Endothelial cell of umbilical vein (primary cell): ENCODE results near the gene IGF2R. TPM values are rescaled to one million over a fixed set of nuclear protein-coding genes. Genes with fewer than 3 reads are reported as not detected.

Experiments
- BruUV-seq: library from RNA; stranded (reverse); fragments of 400-500 nt; replicated peaks from 2 replicates; lab custom pipeline; 2021; lab: Mats Ljungman, UMichigan
- CTCF ChIA-PET: fragments of 300-600, 350-600 bp; sonication (Branson Sonifier 250); formaldehyde crosslinking; loops from one replicate; lab custom pipeline; 2021; ENCODE audit warnings: antibody characterized with exemption, inconsistent platforms; lab: Charles Lee
- POLR2A ChIA-PET: fragments of 300-600, 350-600 bp; sonication (Branson Sonifier 250); formaldehyde crosslinking; loops from one replicate; lab custom pipeline; 2021; ENCODE audit warnings: antibody characterized with exemption, inconsistent platforms; lab: Charles Lee
- DNase-seq: peaks from one replicate; pipeline ENCODE4 v3.0.0-alpha.2; 2011; ENCODE audit warnings: low read depth, low spot score
- FAIRE-seq: peaks from 2 replicates; lab custom pipeline; 2011; peaks lifted over from hg19 to GRCh38; lab: Jason Lieb, UNC
- H2AFZ ChIP-seq: 2 replicates; pipeline ENCODE4 v1.6.0; 2012; ENCODE audit warnings: low read depth, low read length, control low read depth, inconsistent platforms
- H3K27ac ChIP-seq: 2 replicates; pipeline ENCODE4 v1.5.1; 2011; ENCODE audit warnings: low read depth, mild to moderate bottlenecking, control low read depth, low read length, moderate library complexity; ENCODE audit not compliant: insufficient read depth
- H3K27me3 ChIP-seq, 2 experiments: 2 replicates each; pipeline versions ENCODE4 v1.6.0 to v1.6.1; 2011; ENCODE audit warnings: low read length in 2 of 2, mixed read lengths in 1 of 2; ENCODE audit not compliant: control insufficient read depth in 2 of 2, insufficient read depth in 2 of 2
- H3K36me3 ChIP-seq, 2 experiments: 2 replicates in 1 of 2; 3 replicates in 1 of 2; pipeline ENCODE4 v1.5.1; 2011; ENCODE audit warnings: low read length in 2 of 2, mild to moderate bottlenecking in 1 of 2, moderate library complexity in 1 of 2; ENCODE audit not compliant: control insufficient read depth in 2 of 2, insufficient read depth in 2 of 2; ENCODE audit errors: extremely low read depth in 1 of 2
- H3K4me1 ChIP-seq: 3 replicates; pipeline ENCODE4 v1.5.1; 2011; ENCODE audit warnings: mild to moderate bottlenecking, low read length; ENCODE audit not compliant: control insufficient read depth, insufficient read depth; ENCODE audit errors: extremely low read depth
- H3K4me2 ChIP-seq: 2 replicates; pipeline ENCODE4 v1.6.1; 2011; ENCODE audit warnings: low read length, control low read depth, mixed read lengths; ENCODE audit not compliant: insufficient read depth
- H3K4me3 ChIP-seq, 3 experiments: fragments of 200-600 bp in 1 of 3; sonication (generic), shearing (Covaris generic) in 1 of 3; replicated peaks in 1 of 3; 2 replicates each; pipeline ENCODE4 v1.5.1; 2011 to 2016; ENCODE audit warnings: control low read depth in 3 of 3, low read length in 3 of 3, mild to moderate bottlenecking in 2 of 3, inconsistent platforms in 1 of 3, low read depth in 1 of 3, moderate library complexity in 1 of 3; ENCODE audit not compliant: insufficient read depth in 1 of 3
- H3K79me2 ChIP-seq: 2 replicates; pipeline ENCODE4 v1.6.0; 2012; ENCODE audit warnings: low read length, inconsistent platforms; ENCODE audit not compliant: control insufficient read depth, insufficient read depth
- H3K9ac ChIP-seq: replicated peaks from 2 replicates; pipeline ENCODE3; 2011; ENCODE audit warnings: low read length, control low read depth; ENCODE audit not compliant: insufficient read depth; ENCODE audit errors: extremely low read depth
- H3K9me1 ChIP-seq: replicated peaks from 3 replicates; pipeline ENCODE4 v1.6.0; 2011; ENCODE audit warnings: mild to moderate bottlenecking, low read length; ENCODE audit not compliant: control insufficient read depth, insufficient read depth; ENCODE audit errors: extremely low read depth
- H3K9me3 ChIP-seq: replicated peaks from 2 replicates; pipeline ENCODE4 v1.5.1; 2012; ENCODE audit warnings: low read length, inconsistent platforms; ENCODE audit not compliant: control insufficient read depth, insufficient read depth
- H4K20me1 ChIP-seq: replicated peaks from 2 replicates; pipeline ENCODE3; 2011; ENCODE audit warnings: mild to moderate bottlenecking, low read length; ENCODE audit not compliant: control insufficient read depth, insufficient read depth; ENCODE audit errors: extremely low read depth
- CTCF ChIP-seq, 2 donors: IDR thresholded peaks; 1 replicate in 1 of 2; 2 replicates in 1 of 2; pipeline ENCODE4 v1.5.1; 2011; ENCODE audit warnings: low read length in 2 of 2, mild to moderate bottlenecking in 2 of 2, moderate library complexity in 2 of 2, control low read depth in 1 of 2, inconsistent platforms in 1 of 2, low read depth in 1 of 2; ENCODE audit not compliant: insufficient read depth in 1 of 2; ENCODE audit errors: extremely low read depth in 1 of 2
- EZH2 ChIP-seq: IDR thresholded peaks from 2 replicates; pipeline ENCODE4 v1.6.1; 2012; ENCODE audit warnings: borderline replicate concordance, low read depth, mild to moderate bottlenecking, moderate library complexity, low read length, inconsistent platforms; ENCODE audit not compliant: severe bottlenecking
- FOS ChIP-seq: IDR thresholded peaks from 2 replicates; pipeline ENCODE4 v1.6.1; 2011; ENCODE audit warnings: mild to moderate bottlenecking, low read length, moderate library complexity, borderline replicate concordance; ENCODE audit not compliant: insufficient read depth
- GATA2 ChIP-seq: IDR thresholded peaks from 2 replicates; pipeline ENCODE4 v1.7.0; 2011; ENCODE audit warnings: low read depth, mild to moderate bottlenecking, moderate library complexity, mixed read lengths, low read length; ENCODE audit not compliant: insufficient read length, insufficient read depth
- JUN ChIP-seq: IDR thresholded peaks from 2 replicates; pipeline ENCODE4 v1.6.1; 2011; ENCODE audit warnings: borderline replicate concordance, low read depth; ENCODE audit not compliant: insufficient read length, insufficient read depth
- MAX ChIP-seq: IDR thresholded peaks from 2 replicates; pipeline ENCODE4 v1.6.1; 2011; ENCODE audit not compliant: insufficient read depth, insufficient read length
- MYC ChIP-seq: IDR thresholded peaks from one replicate; pipeline ENCODE4 v1.6.1; 2011; ENCODE audit warnings: mild to moderate bottlenecking, low read depth, low read length
- POLR2A ChIP-seq: IDR thresholded peaks from 2 replicates; pipeline ENCODE4 v1.6.1; 2012; ENCODE audit warnings: low read depth, mild to moderate bottlenecking, control low read depth, low read length
- POLR2AphosphoS5 ChIP-seq: IDR thresholded peaks from 2 replicates; pipeline ENCODE4 v1.6.1; 2012; ENCODE audit warnings: low read depth, mild to moderate bottlenecking, control low read depth, low read length, moderate library complexity; ENCODE audit not compliant: insufficient read depth
- dilution Hi-C: fragments of 300-500 bp; cut with MboI; formaldehyde crosslinking; loops from one replicate; pipeline ENCODE4 v1.15.0; 2019; ENCODE audit warnings: low sequenced_read_pairs; ENCODE audit not compliant: extremely low pct_ligation_motif_present
- intact Hi-C: fragments of 100-400 bp; cut with micrococcal nuclease; formaldehyde crosslinking; loops from one replicate; pipeline ENCODE4 v1.10.0; 2022
- polyA plus RNA-seq, 4 experiments: library from polyadenylated mRNA; depleted of rRNA in 3 of 4; stranded (reverse) in 3 of 4; unstranded in 1 of 4; fragments of >200 nt; gene quantifications; 2 replicates each; pipeline versions ENCODE4 v1.2.1 to v1.2.3, GENCODE V29; 2011 to 2012; ENCODE audit warnings: missing spikeins in 1 of 4
- total RNA-seq: library from RNA; stranded (reverse); gene quantifications from 2 replicates; pipeline ENCODE4 v1.2.3, GENCODE V29; 2021

Gene IGF2R
- total and polyA plus RNA-seq, 2 donors (not counting 3 experiments of a cell fraction or from before 2014, with no cell fraction given), result 16.3 to 60.2 TPM

GRCh38 chr6:160095146-160095845, 126.4 kb downstream of the IGF2R start:
- no peaks in the 10 kb centered on the region for H3K9me3 ChIP-seq
- intact Hi-C loops, result no loop called here
- no peaks in the 10 kb centered on the region for H3K27me3 ChIP-seq
- dilution Hi-C loops, result no loop called here
- no peak overlapping the region for H3K4me3 ChIP-seq
- TF ChIP-seq GATA2, result no peak
- TF ChIP-seq CTCF (IDR thresholded peaks at IDR 0.05; ENCODE audit: extremely low read depth in 1 of 2, insufficient read depth in 1 of 2, low read depth in 1 of 2, low read length in 2 of 2), result no peak
- TF ChIP-seq POLR2AphosphoS5, result no peak
- TF ChIP-seq JUN, result no peak
- no peak for TF ChIP-seq FOS
- no peak for TF ChIP-seq EZH2
- TF ChIP-seq MAX, result no peak
- TF ChIP-seq POLR2A, result no peak
- no peak for TF ChIP-seq MYC
- H3K4me1 ChIP-seq, result no peaks in the 10 kb centered on the region
- POLR2A ChIA-PET, result no interaction called here
- H3K27ac ChIP-seq, result no peak overlapping the region
- H3K9me1 ChIP-seq, result no peaks in the 10 kb centered on the region
- no TSS peak for BruUV-seq
- no peaks in the 10 kb centered on the region for H4K20me1 ChIP-seq
- CTCF ChIA-PET, result interaction anchor here (0.9 to 3.6 kb wide), 2 partner anchors 8 to 360 kb away, joined by 3 to 21 read pairs; no protein-coding TSS in a partner anchor
- no peaks in the 10 kb centered on the region for H3K79me2 ChIP-seq
- no peak overlapping the region for H3K9ac ChIP-seq
- peaks cover 0 to 15% of the 10 kb centered on the region in 2 experiments for H3K36me3 ChIP-seq
- H3K4me2 ChIP-seq, result no peak overlapping the region
- no peak overlapping the region for H2AFZ ChIP-seq
- no peak for FAIRE-seq
- no peak for DNase-seq
